Measurements from ENCODE around the gene HIPK4. TPM values are rescaled to one million over a fixed set of nuclear protein-coding genes. Genes with fewer than 3 reads are reported as not detected.

The HIPK4 gene
- total and polyA plus RNA-seq, 2 of the 4 experiments (the other 2 are of a cell fraction): 0.12 to 0.18 TPM

GRCh38 chr19:40370997-40371801 lies 18.8 kb downstream of the HIPK4 start:
- Histone ChIP-seq H2AK5ac (ENCODE audit: low read depth, low read length) (no peak overlapping the region), H4K8ac (ENCODE audit: low read depth in 2 of 2, low read length in 2 of 2) (no peak overlapping the region), H3K9ac (ENCODE audit: low read depth, low read length) (no peak overlapping the region), H3K4me3 (ENCODE audit: insufficient read depth, low read depth, low read length) (no peak overlapping the region), H2BK15ac (ENCODE audit: low read depth, low read length) (no peak overlapping the region), H4K5ac (ENCODE audit: low read depth, low read length) (no peak overlapping the region), H3K27me3 (ENCODE audit: control insufficient read depth, insufficient read depth, low read length) (no peaks in the 10 kb centered on the region), H3K9me3 (ENCODE audit: control insufficient read depth, insufficient read depth, low read length) (no peaks in the 10 kb centered on the region), H3K14ac (replicated peaks; ENCODE audit: low read depth, low read length) (no peak overlapping the region), H2BK5ac (ENCODE audit: low read depth, low read length, poor library complexity, severe bottlenecking) (no peak overlapping the region), H2BK20ac (ENCODE audit: low read depth, low read length) (no peak overlapping the region), H3K18ac (ENCODE audit: low read depth, low read length) (no peak overlapping the region), H3K27ac (ENCODE audit: insufficient read depth, low read length) (no peak overlapping the region), H2BK120ac (ENCODE audit: low read depth, low read length) (no peak overlapping the region), H4K20me1 (ENCODE audit: insufficient read depth, low read length) (peaks cover 2% of the 10 kb centered on the region; the same call in 1 of the 2 replicates), H3K4me2 (ENCODE audit: low read depth, low read length) (no peak overlapping the region), H2AK9ac (replicated peaks; ENCODE audit: low read depth, low read length, poor library complexity) (no peak overlapping the region), H3K23ac (ENCODE audit: low read depth, low read length) (no peak overlapping the region), H3K56ac (ENCODE audit: extremely low read depth, insufficient read depth, low read length) (no peak overlapping the region), H3K79me1 (ENCODE audit: low read depth in 1 of 2, low read length in 2 of 2) (peaks cover 5 to 21% of the 10 kb centered on the region in 2 experiments), H3K9me1 (ENCODE audit: insufficient read depth, low read length) (peaks cover 22% of the 10 kb centered on the region), H2AFZ (replicated peaks; ENCODE audit: low read length, poor library complexity) (no peak overlapping the region), H3K36me3 (ENCODE audit: control insufficient read depth, insufficient read depth, low read length) (peaks cover 63% of the 10 kb centered on the region), H4K91ac (ENCODE audit: insufficient read depth, low read depth, low read length) (no peak overlapping the region), H3K4me1 (ENCODE audit: control insufficient read depth, insufficient read depth, low read length) (peaks cover 8% of the 10 kb centered on the region), H3K4ac (ENCODE audit: low read depth, low read length) (no peak overlapping the region)
- intact Hi-C loops (cut with micrococcal nuclease) (no loop called here), in situ Hi-C loops (cut with MboI; ENCODE audit: low sequenced_read_pairs) (no loop called here), dilution Hi-C loops (cut with HindIII; ENCODE audit: low sequenced_read_pairs, unreplicated experiment) (no loop called here)
- TF ChIP-seq CEBPB (IDR thresholded peaks at IDR 0.05; ENCODE audit: low read depth, low read length): no peak
- TF ChIP-seq BHLHE40 (IDR thresholded peaks at IDR 0.05; ENCODE audit: low read depth, low read length): no peak
- TF ChIP-seq MAZ (IDR thresholded peaks at IDR 0.05; ENCODE audit: borderline replicate concordance, low read depth, low read length): no peak
- TF ChIP-seq NFE2L2 (IDR thresholded peaks at IDR 0.05; ENCODE audit: low read depth, low read length): no peak
- TF ChIP-seq, protein P1, sequence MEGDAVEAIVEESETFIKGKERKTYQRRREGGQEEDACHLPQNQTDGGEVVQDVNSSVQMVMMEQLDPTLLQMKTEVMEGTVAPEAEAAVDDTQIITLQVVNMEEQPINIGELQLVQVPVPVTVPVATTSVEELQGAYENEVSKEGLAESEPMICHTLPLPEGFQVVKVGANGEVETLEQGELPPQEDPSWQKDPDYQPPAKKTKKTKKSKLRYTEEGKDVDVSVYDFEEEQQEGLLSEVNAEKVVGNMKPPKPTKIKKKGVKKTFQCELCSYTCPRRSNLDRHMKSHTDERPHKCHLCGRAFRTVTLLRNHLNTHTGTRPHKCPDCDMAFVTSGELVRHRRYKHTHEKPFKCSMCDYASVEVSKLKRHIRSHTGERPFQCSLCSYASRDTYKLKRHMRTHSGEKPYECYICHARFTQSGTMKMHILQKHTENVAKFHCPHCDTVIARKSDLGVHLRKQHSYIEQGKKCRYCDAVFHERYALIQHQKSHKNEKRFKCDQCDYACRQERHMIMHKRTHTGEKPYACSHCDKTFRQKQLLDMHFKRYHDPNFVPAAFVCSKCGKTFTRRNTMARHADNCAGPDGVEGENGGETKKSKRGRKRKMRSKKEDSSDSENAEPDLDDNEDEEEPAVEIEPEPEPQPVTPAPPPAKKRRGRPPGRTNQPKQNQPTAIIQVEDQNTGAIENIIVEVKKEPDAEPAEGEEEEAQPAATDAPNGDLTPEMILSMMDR (conservative IDR thresholded peaks at IDR 0.05; ENCODE audit: low read depth, low read length): no peak
- TF ChIP-seq CHD1 (IDR thresholded peaks at IDR 0.05; ENCODE audit: low read depth, low read length): no peak
- TF ChIP-seq RAD21 (IDR thresholded peaks at IDR 0.05; ENCODE audit: low read length): no peak
- no peak for TF ChIP-seq RCOR1 (IDR thresholded peaks at IDR 0.05; ENCODE audit: insufficient replicate concordance, low read length)
- no peak for TF ChIP-seq RFX5 (IDR thresholded peaks at IDR 0.05; ENCODE audit: low read depth, low read length)
- TF ChIP-seq, protein P2, sequence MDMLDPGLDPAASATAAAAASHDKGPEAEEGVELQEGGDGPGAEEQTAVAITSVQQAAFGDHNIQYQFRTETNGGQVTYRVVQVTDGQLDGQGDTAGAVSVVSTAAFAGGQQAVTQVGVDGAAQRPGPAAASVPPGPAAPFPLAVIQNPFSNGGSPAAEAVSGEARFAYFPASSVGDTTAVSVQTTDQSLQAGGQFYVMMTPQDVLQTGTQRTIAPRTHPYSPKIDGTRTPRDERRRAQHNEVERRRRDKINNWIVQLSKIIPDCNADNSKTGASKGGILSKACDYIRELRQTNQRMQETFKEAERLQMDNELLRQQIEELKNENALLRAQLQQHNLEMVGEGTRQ (IDR thresholded peaks at IDR 0.05; ENCODE audit: low read depth, low read length): no peak
- no peak for TF ChIP-seq SMC3 (IDR thresholded peaks at IDR 0.05; ENCODE audit: low read depth, low read length)
- BruUV-seq (replicated peaks): no TSS peak
- ATAC-seq (ENCODE audit: low read depth): no peak
- ChIA-PET POLR2A (ENCODE audit: unreplicated experiment) (no interaction called here), CTCF (interaction anchor here (0.5 kb wide), 1 partner anchor 50 kb away, joined by 4 read pairs; no protein-coding TSS in a partner anchor)
- WGBS, 2 experiments (ENCODE audit: extremely low coverage in 2 of 2, insufficient read length in 1 of 2): no CpG with 5 or more reads among the region's 7 CpGs
- DNase-seq: no peak

Measured in IMR-90 (cell line).